ENCODE results near the gene CLASRP. TPM values are rescaled to one million over a fixed set of nuclear protein-coding genes. Genes with fewer than 3 reads are reported as not detected.

Gene CLASRP, protein sequence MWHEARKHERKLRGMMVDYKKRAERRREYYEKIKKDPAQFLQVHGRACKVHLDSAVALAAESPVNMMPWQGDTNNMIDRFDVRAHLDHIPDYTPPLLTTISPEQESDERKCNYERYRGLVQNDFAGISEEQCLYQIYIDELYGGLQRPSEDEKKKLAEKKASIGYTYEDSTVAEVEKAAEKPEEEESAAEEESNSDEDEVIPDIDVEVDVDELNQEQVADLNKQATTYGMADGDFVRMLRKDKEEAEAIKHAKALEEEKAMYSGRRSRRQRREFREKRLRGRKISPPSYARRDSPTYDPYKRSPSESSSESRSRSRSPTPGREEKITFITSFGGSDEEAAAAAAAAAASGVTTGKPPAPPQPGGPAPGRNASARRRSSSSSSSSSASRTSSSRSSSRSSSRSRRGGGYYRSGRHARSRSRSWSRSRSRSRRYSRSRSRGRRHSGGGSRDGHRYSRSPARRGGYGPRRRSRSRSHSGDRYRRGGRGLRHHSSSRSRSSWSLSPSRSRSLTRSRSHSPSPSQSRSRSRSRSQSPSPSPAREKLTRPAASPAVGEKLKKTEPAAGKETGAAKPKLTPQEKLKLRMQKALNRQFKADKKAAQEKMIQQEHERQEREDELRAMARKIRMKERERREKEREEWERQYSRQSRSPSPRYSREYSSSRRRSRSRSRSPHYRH
- total RNA-seq: 77.8 and 81.5 TPM in 2 replicates
- long read RNA-seq, partial matches to known transcripts: 0 of 4 reads
- long read RNA-seq, other reads (novel, unspliced or antisense): 4 of 4 reads

GRCh38 chr19:45038931-45039893, at the start of gene CLASRP:
TSS of gene CLASRP (plus strand) at chr19:45039045. CDS start at chr19:45040213, 1,168 bp downstream.
- peak; percentile 96 for DNase-seq (ENCODE audit: extremely low spot score, unreplicated experiment)
- Mint-ChIP-seq H3K9me3 (ENCODE audit: unreplicated experiment) (no peaks in the 10 kb centered on the region), H3K4me3 (ENCODE audit: unreplicated experiment) (peak within 1 kb of the TSS; percentile 99), H3K4me1 (ENCODE audit: unreplicated experiment) (peaks cover 18% of the 10 kb centered on the region), H3K36me3 (ENCODE audit: unreplicated experiment) (peaks cover 24% of the 10 kb centered on the region), H3K27ac (ENCODE audit: unreplicated experiment) (peak within 1 kb of the TSS; percentile 97), H3K27me3 (ENCODE audit: unreplicated experiment) (no peaks in the 10 kb centered on the region)
- TF ChIP-seq, protein P1, sequence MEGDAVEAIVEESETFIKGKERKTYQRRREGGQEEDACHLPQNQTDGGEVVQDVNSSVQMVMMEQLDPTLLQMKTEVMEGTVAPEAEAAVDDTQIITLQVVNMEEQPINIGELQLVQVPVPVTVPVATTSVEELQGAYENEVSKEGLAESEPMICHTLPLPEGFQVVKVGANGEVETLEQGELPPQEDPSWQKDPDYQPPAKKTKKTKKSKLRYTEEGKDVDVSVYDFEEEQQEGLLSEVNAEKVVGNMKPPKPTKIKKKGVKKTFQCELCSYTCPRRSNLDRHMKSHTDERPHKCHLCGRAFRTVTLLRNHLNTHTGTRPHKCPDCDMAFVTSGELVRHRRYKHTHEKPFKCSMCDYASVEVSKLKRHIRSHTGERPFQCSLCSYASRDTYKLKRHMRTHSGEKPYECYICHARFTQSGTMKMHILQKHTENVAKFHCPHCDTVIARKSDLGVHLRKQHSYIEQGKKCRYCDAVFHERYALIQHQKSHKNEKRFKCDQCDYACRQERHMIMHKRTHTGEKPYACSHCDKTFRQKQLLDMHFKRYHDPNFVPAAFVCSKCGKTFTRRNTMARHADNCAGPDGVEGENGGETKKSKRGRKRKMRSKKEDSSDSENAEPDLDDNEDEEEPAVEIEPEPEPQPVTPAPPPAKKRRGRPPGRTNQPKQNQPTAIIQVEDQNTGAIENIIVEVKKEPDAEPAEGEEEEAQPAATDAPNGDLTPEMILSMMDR (IDR thresholded peaks at IDR 0.05): no peak

- Mint-ChIP-seq H3K36me3 (ENCODE audit: unreplicated experiment) (peaks cover 21% of the 10 kb centered on the region), H3K9me3 (ENCODE audit: unreplicated experiment) (no peaks in the 10 kb centered on the region), H3K4me1 (ENCODE audit: unreplicated experiment) (no peaks in the 10 kb centered on the region), H3K27ac (ENCODE audit: unreplicated experiment) (no peak overlapping the region), H3K27me3 (ENCODE audit: unreplicated experiment) (no peaks in the 10 kb centered on the region), H3K4me3 (ENCODE audit: unreplicated experiment) (no peak overlapping the region)
- TF ChIP-seq, protein P1 (IDR thresholded peaks at IDR 0.05): no peak
- DNase-seq (ENCODE audit: extremely low spot score, unreplicated experiment): no peak
Measured at GRCh38 chr19:44990459-44990858, 48.4 kb upstream of the CLASRP start.

DNA sequence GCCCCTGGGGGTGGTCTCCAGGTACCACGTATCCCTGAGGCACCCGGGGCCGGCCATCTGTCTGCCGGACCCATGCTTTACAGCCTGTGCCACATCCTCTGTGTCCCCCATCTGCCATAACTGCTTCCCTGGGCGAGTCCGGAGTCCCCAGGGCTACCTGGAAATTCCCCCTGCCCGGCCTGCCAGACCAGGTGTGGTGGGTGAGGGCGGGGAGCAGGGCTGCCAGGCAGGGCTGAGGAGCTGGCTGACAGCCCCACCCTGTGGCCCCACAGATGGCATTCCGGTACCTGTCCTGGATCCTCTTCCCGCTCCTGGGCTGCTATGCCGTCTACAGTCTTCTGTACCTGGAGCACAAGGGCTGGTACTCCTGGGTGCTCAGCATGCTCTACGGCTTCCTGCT, 47.9 kb upstream of the CLASRP start:
- TF ChIP-seq, protein P1 (IDR thresholded peaks at IDR 0.05): no peak
- no peak for DNase-seq (ENCODE audit: extremely low spot score, unreplicated experiment)
- Mint-ChIP-seq H3K4me1 (ENCODE audit: unreplicated experiment) (no peaks in the 10 kb centered on the region), H3K9me3 (ENCODE audit: unreplicated experiment) (no peaks in the 10 kb centered on the region), H3K36me3 (ENCODE audit: unreplicated experiment) (peaks cover 21% of the 10 kb centered on the region), H3K27me3 (ENCODE audit: unreplicated experiment) (no peaks in the 10 kb centered on the region), H3K4me3 (ENCODE audit: unreplicated experiment) (no peak overlapping the region), H3K27ac (ENCODE audit: unreplicated experiment) (no peak overlapping the region)

DNA sequence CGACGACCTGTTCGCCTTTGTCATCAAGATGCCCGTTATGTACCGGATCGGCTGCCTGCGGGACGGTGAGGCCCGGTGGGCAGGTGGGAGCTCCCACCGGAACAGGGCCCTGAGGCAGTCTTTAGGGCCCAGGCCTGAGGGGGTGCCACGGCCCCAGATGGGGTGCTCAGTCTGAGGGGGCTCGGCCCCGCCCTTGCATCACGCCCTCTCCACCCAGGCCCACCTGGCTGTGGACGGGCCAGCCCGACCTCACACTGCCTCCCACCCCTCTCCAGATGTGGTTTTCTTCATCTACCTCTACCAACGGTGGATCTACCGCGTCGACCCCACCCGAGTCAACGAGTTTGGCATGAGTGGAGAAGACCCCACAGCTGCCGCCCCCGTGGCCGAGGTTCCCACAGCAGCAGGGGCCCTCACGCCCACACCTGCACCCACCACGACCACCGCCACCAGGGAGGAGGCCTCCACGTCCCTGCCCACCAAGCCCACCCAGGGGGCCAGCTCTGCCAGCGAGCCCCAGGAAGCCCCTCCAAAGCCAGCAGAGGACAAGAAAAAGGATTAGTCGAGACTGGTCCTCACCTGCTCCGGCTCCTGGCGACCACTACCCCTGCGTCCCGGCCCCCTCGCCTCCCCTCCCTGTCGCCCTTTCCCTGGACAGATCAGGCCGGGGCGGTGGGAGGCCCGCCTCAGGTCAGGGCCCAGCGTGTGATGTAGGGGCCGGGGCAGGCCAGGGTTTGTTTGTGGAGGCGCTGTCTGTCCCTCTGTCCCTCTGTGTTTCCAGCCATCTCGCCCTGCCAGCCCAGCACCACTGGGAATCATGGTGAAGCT, 46.3 kb upstream of the CLASRP start:
- TF ChIP-seq, protein P1 (IDR thresholded peaks at IDR 0.05): no peak
- H3K36me3 Mint-ChIP-seq (ENCODE audit: unreplicated experiment): peaks cover 13% of the 10 kb centered on the region
- no peak overlapping the region for H3K4me3 Mint-ChIP-seq (ENCODE audit: unreplicated experiment)

More for the DNA sequence above, 46.3 kb upstream of the CLASRP start:
- no peaks in the 10 kb centered on the region for H3K27me3 Mint-ChIP-seq (ENCODE audit: unreplicated experiment)
- no peaks in the 10 kb centered on the region for H3K9me3 Mint-ChIP-seq (ENCODE audit: unreplicated experiment)
- no peak overlapping the region for H3K27ac Mint-ChIP-seq (ENCODE audit: unreplicated experiment)
- no peaks in the 10 kb centered on the region for H3K4me1 Mint-ChIP-seq (ENCODE audit: unreplicated experiment)
- no peak for DNase-seq (ENCODE audit: extremely low spot score, unreplicated experiment)
